Left ventricle myocardium inferior (tissue), 1 donor: ENCODE measurements around the gene ZRANB1. TPM values are rescaled to one million over a fixed set of nuclear protein-coding genes. Genes with fewer than 3 reads are reported as not detected.
A peak's percentile ranks its signal among the peaks of the same experiment; 100 is the strongest.

ENCODE experiments used
- DNase-seq: peaks from one replicate; pipeline ENCODE4 v3.0.0-alpha.2; 2020
- H3K27ac ChIP-seq: fragments of 200-600 bp; replicated peaks from 2 replicates; pipeline ENCODE4 v1.8.0; 2021
- H3K27me3 ChIP-seq: fragments of 200-600 bp; 2 replicates; pipeline ENCODE4 v1.8.0; 2021; ENCODE audit warnings: low read depth
- H3K36me3 ChIP-seq: fragments of 200-600 bp; 2 replicates; pipeline ENCODE4 v1.8.0; 2021
- H3K4me1 ChIP-seq: fragments of 200-600 bp; 2 replicates; pipeline ENCODE4 v1.8.0; 2021
- H3K4me3 ChIP-seq: fragments of 200-600 bp; 2 replicates; pipeline ENCODE4 v1.8.0; 2021; ENCODE audit warnings: mild to moderate bottlenecking, moderate library complexity
- H3K9me3 ChIP-seq: fragments of 200-600 bp; replicated peaks from 2 replicates; pipeline ENCODE4 v1.8.0; 2021
- intact Hi-C: fragments of 100-400 bp; cut with micrococcal nuclease; formaldehyde crosslinking; loops from one replicate; pipeline ENCODE4 v1.11.0; 2022
- total RNA-seq: library from RNA; stranded (reverse); fragmentation: NEBNext Ultra II Directional; extraction: Animal tissue kit (Norgen Biotek cat#: 25700); gene quantifications from one replicate; pipeline ENCODE4 v1.2.1, GENCODE V29; 2021
- TF ChIP-seq, protein P1 (sequence below): fragments of 200-600 bp; IDR thresholded peaks from 2 replicates; pipeline ENCODE4 v1.8.0; 2021; ENCODE audit warnings: antibody characterized with exemption, mild to moderate bottlenecking, borderline replicate concordance
- donor health status: DM: no; HTN: yes; CAD: no; lungs with severe emphysema.

The ZRANB1 gene
- total RNA-seq, 1 donor from 2014 or later: 25.3 TPM

- no peaks in the 10 kb centered on the region for H3K27me3 ChIP-seq
These were observed 67.0 kb downstream of the ZRANB1 start for GRCh38 chr10:125008689-125009638.

DNA sequence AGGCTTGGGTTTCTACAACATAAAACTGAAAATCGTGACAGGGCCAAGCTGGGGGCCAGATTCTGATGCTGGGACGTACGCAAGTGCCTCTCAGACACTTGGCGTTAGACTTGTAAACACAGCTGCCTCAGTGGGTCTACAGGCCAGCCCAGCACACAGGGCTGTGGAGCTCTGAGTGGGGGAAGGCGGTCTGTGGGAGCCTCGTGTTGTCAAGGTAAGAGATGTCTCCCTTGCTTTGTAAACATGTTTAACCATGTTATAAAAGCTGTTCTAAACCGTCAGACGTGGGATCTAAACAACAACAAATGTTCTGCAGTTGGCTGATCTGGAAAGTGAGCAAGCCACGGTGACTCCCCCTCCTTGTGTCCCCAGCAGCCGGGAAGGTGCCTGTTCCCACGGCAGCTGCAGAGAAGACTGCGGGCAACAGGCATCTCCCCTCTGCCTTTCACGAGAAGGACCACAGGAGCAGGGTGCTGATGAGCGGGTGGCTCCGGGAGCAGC, 67.8 kb downstream of the ZRANB1 start:
- H3K9me3 ChIP-seq: no peaks in the 10 kb centered on the region
- intact Hi-C loops: no loop called here
- H3K4me1 ChIP-seq: peaks cover 90% of the 10 kb centered on the region
- peak; percentile 12 for DNase-seq
- H3K27ac ChIP-seq: peak overlapping the region; percentile 84
- no peaks in the 10 kb centered on the region for H3K36me3 ChIP-seq
- H3K4me3 ChIP-seq: no peak overlapping the region
- no peaks in the 10 kb centered on the region for H3K27me3 ChIP-seq
- TF ChIP-seq, protein P1, sequence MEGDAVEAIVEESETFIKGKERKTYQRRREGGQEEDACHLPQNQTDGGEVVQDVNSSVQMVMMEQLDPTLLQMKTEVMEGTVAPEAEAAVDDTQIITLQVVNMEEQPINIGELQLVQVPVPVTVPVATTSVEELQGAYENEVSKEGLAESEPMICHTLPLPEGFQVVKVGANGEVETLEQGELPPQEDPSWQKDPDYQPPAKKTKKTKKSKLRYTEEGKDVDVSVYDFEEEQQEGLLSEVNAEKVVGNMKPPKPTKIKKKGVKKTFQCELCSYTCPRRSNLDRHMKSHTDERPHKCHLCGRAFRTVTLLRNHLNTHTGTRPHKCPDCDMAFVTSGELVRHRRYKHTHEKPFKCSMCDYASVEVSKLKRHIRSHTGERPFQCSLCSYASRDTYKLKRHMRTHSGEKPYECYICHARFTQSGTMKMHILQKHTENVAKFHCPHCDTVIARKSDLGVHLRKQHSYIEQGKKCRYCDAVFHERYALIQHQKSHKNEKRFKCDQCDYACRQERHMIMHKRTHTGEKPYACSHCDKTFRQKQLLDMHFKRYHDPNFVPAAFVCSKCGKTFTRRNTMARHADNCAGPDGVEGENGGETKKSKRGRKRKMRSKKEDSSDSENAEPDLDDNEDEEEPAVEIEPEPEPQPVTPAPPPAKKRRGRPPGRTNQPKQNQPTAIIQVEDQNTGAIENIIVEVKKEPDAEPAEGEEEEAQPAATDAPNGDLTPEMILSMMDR: no peak

More at GRCh38 chr10:125008689-125009638, 67.0 kb downstream of the ZRANB1 start:
- H3K9me3 ChIP-seq: no peaks in the 10 kb centered on the region
- no peak overlapping the region for H3K27ac ChIP-seq
- H3K4me1 ChIP-seq: peaks cover 89% of the 10 kb centered on the region
- no peaks in the 10 kb centered on the region for H3K36me3 ChIP-seq
- no peak overlapping the region for H3K4me3 ChIP-seq
- TF ChIP-seq, protein P1: no peak
- DNase-seq: peak; percentile 10
- intact Hi-C loops: no loop called here

- H3K4me1 ChIP-seq: peaks cover 90% of the 10 kb centered on the region
- no peaks in the 10 kb centered on the region for H3K27me3 ChIP-seq
- peak overlapping the region; percentile 84 for H3K27ac ChIP-seq
- H3K36me3 ChIP-seq: no peaks in the 10 kb centered on the region
- no peak overlapping the region for H3K4me3 ChIP-seq
- H3K9me3 ChIP-seq: no peaks in the 10 kb centered on the region
- TF ChIP-seq, protein P1: no peak
- intact Hi-C loops: no loop called here
- peak; percentile 3 for DNase-seq
These were observed 68.4 kb downstream of the ZRANB1 start for GRCh38 chr10:125010362-125010761.

- peak overlapping the region; percentile 37 for H3K4me3 ChIP-seq
- TF ChIP-seq, protein P1: no peak
- DNase-seq: peak; percentile 13
- H3K4me1 ChIP-seq: peaks cover 91% of the 10 kb centered on the region
- no peaks in the 10 kb centered on the region for H3K9me3 ChIP-seq
- no peaks in the 10 kb centered on the region for H3K36me3 ChIP-seq
- intact Hi-C loops: no loop called here
- H3K27me3 ChIP-seq: no peaks in the 10 kb centered on the region
- peak overlapping the region; percentile 84 for H3K27ac ChIP-seq
These were observed 69.4 kb downstream of the ZRANB1 start for GRCh38 chr10:125011171-125011925.

DNA sequence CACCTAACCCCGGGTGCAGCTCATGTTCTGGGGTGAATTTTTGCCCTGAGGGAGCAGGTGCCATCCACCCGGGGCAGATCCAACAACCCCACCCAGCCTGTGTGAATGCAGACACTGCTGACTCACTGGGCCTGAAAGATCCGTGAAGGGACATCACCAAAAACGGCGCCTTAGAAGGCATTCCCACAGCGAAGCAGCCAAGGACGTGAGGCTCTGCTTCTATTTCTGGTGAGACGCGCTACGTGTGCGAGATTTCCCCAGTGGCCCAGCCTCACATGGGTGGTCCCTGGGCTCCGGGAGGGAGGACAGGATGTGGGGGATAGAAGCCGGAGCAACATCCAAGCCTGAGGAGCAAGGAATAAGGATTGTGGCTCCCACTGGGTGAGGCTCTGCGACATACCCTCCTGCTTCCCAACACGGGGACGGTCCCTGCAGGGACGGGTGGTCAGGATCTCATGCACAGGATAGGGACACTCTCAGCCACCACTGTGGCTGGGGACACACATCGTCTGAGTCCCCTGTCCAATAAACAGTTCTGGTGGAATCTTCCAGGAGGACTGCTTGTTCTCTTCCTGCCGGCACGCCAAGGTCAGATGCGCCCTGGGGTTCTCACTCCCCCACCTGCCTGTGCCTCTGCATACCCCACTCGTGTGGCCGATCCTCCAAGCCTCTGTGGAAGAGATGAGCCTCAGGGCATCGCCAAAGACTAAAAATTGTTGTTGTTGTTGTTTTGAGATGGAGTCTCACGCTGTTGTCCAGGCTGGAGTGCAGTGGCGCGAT, 70.2 kb downstream of the ZRANB1 start:
- Histone ChIP-seq H3K27ac (peak overlapping the region; percentile 84), H3K4me1 (peaks cover 91% of the 10 kb centered on the region), H3K27me3 (no peaks in the 10 kb centered on the region), H3K36me3 (no peaks in the 10 kb centered on the region), H3K4me3 (peak overlapping the region; percentile 37), H3K9me3 (no peaks in the 10 kb centered on the region)
- TF ChIP-seq, protein P1: no peak
- peak; percentile 51 for DNase-seq
- intact Hi-C loops: no loop called here
